Renal pelvis (tissue), 4 donors: Measurements from ENCODE around the gene LARGE1. TPM values are rescaled to one million over a fixed set of nuclear protein-coding genes. Genes with fewer than 3 reads are reported as not detected.

Experiments used
- DNase-seq: peaks from one replicate; pipeline ENCODE4 v3.0.0-alpha.2; 2013
- polyA plus RNA-seq, 3 donors: library from polyadenylated mRNA; unstranded; fragments of 120-200 nt; gene quantifications; one replicate each; pipeline ENCODE4 v1.2.1, GENCODE V29; 2013; ENCODE audit not compliant: insufficient read length in 3 of 3

LARGE1 gene
- polyA plus RNA-seq, 3 donors, result 27.6 to 31.2 (median 28.1) TPM

DNA sequence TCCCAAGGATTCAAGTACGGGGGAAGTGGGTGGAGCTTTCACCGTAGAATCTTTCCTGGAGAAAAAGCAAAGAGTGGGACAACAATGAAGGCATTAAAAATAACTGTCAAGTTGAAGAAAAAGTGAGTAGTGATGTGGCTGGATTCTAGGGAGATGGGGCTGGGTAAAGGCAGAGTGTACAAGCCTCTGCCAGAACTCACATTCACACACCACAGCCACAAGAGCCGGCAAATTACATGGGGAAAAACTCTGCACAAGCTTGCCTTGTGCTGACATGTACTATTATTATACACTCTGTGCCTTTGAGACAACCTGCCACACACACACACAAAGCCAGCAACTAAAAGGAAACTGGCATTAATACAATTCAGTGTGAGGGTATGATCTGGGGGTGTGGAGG, 182.6 kb downstream of the LARGE1 start:
- DNase-seq, result no peak

DNA sequence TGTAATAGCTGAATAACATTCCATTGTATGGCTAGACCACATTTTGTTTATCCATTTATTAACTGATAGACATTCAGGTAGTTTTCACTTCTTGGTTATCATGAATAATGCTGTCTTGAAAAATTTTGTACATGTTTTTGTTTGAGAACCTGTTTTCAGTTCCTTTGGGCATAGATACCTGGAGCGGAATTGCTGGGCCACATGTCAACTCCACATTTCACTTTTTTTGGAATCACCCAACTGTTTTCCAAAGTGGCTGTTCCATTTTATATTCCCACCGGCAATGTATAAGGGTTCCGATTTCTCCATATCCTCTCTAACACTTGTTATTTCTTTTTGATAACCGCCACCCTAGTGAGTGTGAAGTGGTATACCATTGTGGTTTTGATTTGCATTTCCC, 184.3 kb downstream of the LARGE1 start:
- DNase-seq, result no peak

DNA sequence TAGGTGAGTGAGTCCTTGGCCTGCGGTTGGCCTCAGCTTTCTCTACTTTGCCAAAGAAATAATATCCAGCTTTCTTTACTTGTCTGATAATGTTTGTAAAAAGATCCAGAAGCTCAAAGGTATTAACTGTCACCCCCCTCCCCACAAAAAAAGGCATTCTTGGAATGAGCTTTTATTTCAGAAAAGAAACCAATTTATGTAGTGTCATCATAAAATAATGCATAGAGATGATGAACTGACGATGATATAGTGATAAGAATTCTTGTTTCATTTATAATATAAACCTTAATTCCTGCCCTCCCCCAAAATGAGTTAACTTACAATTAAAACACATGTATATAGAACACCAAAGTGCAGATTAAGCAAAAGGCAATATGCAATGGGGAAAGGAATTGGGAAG, 191.4 kb downstream of the LARGE1 start:
- DNase-seq, result no peak

DNA sequence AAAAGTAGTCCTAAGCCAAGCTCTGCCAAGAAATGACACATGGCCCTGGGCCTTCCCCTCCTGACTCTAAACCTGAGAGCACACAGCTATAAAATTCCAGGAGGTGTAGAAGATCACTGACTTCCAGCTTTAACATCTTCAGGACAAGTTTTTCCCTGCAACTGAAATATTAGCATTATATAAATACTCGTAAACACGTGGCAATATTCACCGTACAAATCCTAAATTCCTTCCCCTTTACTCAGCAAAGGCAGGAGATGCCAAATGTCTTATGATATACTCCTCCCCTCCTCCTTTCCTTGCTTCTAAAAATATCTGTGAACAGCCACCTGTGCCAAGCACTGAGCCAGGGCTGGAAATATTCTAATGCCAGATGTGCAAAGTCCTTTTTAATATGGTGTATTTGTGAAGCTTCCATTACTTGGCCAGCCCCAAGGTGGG, 194.0 kb downstream of the LARGE1 start:
- no peak for DNase-seq

DNA sequence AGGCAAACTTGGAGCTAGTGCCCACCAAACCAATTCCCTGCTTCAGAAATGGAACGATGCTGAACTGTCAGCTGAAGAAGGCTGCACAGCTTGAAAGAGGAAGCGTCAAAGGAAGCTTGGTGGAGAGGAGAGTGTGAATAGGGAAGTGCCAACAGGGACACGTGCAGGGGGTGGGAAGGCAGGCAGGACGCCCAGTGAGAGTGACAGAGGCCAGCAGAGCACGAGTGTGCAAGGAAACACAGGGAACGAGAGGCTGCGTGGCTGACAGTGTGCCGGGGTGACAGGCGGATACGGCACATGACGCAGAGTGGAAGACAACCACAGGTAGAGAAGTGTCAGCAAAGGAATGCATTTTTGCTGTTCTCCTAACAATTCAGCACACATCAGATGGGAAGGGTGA, 196.4 kb downstream of the LARGE1 start:
- no peak for DNase-seq

DNA sequence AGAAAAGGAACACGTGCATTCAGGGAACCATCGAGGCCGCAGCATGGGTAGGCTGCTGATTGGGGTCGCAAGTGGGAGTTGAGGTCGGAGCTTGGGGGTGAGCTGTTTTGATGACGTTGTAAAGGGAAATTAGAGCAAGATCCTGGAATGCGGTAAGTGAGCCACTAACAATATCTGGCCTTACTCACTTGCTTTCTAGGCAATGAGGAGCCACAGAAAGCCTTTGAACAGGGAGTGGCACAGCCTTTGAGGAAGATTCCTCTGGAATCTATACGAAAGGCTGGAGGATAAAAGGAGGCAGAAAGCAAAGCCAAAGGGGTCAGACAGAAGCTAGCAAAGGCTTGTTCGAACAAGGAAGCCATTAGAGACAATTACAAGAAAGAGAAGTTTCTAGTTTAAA, 197.5 kb downstream of the LARGE1 start:
- no peak for DNase-seq

DNA sequence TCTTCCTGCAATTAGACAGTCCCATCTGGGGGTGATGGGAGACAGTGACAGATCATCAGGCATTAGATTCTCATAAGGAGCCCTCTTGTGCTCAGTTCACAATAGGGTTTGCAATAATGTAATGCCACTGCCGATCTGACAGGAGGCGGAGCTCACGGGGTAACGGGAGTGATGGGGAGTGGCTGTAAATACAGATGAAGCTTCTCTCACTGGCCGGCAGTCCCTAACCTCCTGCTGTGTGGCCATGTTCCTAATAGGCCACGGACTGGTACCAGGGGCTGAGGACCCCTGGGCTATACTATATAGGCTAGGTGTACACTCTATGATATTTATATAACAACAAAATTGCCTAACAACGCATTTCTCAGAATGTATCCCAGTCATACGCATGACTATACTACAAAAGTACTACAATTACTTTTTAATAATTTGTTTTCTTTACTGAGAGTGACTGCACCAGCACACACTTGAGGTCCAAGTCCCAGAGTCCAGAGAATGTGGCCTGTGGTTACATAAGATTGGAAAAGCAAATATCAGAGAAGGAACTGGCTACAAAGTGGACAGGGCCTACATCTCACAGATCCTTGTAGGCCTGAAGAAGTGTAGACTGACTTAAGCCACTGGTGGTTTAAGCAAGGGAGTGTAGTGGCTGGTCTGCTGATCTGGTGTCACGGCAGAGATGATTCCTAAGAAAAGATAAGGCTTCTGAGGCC, 200.0 kb downstream of the LARGE1 start:
- no peak for DNase-seq

DNA sequence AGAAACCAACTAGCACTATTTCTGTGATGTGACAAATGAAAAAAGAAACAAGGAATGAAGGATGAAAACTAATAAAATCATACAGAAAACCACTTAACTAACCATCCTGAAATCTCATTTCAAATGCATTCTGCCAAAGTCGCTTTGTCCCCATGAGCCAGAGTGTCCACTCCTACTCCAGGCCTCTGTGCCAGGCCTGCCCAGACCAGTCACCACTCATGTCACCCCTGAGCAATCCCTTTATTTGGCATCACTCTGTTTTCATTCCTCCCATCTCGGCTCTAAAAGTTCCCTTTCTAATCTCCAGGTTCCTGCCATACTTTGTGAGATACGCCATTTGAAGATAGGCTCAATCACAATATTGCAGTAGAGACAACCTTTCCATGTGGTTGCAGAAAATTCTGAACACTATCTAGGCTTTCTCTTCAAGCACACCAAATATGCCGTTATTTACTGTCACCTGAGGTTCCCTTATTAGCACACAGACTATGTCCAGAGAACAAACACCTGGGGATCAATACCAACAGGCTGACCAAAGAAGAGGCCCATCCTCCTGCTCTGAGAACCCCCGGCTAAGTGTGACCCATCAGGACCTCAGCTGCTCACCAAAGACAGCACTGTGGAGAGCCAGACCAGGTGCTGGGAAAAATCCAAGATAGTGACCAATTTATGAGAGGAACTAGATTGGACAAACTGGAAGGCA, 202.4 kb downstream of the LARGE1 start:
- no peak for DNase-seq

DNA sequence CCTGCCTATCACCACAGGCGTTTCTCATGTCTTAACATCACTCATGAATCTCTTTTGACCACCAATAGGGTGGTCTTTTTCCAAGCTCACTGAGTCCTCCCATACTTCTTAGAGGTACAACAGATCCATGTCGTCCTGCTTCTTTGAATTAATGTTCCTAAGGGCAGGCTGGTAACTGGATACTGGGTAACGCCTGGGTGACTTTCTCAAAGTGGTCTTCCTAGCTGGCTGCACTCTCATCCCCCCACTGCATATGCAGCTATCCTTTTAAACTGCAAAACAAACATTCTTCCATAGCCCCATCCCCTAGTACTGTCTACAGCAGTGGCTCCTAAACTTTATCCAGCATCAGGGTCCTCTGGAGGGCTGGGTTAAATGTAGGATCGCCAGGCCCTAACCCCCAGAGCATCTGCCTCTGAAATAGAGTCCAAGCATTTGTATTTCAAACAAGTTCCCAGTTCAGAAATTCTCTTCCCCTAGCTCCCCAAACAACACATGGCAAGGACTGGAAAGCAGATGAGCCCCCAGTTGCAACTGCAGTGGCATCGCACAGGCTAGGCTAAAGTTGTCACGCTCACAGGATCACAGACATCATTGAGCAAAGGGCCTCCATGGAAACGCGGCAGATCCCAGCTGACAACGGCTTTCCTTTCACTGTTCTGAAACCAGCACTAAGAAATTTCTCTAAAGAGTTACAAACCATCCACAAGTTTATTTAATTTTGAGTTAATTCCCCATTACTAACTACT, 204.9 kb downstream of the LARGE1 start:
- DNase-seq, result peak; percentile 60

DNA sequence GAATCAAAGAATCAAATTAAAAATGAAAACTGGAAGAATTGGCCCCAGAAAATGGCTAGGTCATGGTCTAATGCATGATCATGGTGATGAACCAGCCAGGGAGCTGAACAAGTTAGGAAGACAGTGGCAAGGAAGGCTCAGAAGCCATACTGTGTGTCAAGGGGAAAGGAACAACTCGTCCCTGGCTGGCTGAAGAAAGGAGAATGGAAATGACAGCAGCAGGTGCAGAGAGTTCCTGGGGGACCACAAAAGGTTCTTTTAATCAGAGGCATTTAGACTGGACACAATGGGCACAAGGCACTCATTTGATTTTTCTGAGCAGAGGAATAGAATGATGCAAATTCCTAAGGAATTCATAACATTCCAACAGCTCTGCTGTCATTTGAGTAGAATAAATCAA, 209.9 kb downstream of the LARGE1 start:
- DNase-seq, result no peak

DNA sequence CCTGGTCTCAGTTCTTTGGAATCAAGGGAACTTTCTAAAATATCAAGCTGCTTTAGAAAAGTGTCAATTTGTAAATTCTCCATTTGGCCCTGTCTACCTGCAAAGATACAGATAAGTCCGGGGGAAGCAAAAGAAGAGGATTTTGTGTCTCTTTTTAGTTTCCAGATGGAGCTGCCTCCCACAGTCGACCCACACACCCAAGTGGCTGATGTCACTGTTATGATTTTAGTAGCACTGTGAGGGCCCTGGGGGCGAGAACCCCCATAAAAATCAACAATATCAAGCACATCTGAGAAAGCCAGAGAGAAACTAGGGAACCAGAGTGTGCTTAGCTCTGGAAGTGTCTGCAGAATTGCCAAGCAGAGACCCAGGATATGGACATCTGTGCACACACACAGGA, 212.7 kb downstream of the LARGE1 start:
- DNase-seq, result no peak

DNA sequence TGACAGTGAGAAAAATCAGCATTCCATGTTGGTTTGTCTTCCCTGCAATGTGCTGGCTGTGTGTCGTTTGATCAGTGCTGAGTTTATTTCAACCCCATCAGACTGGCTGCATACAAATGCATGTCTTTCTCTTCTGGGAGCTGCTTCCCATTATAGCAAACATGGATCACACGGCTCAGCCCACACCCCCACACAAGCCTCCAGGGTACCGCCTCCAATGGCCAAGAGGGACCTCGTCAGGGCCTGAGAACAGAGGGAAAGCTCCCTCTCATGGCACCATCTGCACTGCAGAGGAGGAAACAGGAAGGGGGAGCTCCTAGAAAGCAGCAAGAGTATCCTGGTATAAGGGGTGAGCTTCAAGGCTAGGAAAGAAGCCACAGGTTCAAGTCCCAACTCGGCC, 214.2 kb downstream of the LARGE1 start:
- no peak for DNase-seq

DNA sequence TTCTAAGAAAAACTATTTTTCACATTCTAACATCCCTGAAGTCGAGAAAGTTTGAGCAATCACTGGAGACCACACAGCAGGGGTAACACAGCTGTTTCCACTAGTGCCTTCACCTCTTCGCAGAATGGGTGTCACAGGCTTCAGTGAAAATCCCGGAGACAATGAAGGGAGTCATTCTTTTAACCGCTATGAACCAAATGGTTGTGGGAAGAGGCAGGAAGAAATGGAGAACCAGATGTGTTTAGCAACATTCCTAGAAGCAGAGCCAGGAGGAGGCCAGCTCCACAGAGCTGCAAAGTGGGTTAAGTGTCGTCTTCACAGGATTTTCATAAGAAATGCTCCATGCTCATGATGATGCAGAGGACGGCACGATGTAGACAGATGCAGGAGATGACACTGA, 221.1 kb downstream of the LARGE1 start:
- DNase-seq, result no peak

DNA sequence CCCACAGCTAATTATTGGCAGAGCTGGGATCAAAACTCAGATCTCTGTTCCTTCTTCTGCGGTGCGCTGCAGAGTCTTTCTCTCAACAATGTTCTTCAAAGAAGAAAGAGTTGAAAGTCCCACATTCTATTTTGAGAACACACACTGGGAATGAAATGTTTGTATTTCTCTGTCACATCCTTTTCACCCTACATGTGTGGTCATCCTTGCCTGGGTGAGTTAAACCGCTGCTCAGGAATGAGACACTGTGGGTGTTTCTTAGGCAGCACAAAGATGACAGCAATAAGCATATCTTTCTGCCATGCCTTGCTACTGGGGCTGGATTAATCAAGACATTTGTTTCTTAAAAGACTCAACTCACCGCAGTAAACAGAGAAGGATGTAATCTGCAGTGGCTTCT, 222.6 kb downstream of the LARGE1 start:
- DNase-seq, result no peak

DNA sequence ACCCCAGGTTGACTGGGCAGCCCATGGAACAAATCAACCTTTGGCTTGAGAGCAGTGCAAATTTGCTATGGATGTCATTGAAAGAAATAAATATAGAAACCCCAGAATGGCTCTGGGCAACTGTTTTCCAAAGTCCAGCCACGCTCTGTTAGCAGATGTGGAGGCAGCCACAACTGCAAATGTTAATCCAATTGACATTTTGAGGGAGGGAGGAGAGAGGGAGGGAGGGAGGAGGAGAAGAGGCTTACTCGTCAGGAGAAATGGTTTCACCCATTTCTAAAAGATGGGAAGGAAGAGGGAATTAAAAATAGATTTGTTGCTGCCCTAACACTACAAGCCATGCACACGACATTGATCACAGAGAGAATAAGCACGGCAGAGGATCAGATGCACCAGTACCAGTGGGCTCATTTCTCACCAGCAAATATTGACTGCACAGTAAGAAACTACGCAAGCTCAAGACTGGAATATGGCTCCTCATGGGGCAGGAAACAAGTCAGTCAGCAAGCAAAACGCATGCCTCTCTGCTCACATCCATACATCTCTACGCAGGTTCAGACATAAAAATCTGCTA, 229.1 kb downstream of the LARGE1 start:
- no peak for DNase-seq

DNA sequence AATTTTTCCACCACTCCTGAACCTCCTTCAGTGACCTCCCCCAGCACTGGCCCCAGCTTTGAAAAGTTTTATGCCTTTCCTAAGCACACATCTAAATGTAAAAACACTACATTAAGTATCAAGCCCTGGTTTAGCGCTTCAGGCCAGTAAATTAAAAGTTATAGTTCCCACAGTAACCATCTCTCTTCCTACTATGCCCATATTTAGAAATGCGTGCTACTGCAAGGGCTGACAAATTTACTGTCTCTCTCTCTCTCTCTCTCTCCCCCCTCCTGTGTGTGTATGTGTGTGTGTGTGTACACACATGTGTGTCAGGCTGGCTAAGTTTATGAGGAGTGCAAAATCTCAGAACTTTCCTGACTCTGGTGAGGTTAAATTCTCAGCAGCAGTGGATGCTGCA, 231.4 kb downstream of the LARGE1 start:
- peak; percentile 43 for DNase-seq

DNA sequence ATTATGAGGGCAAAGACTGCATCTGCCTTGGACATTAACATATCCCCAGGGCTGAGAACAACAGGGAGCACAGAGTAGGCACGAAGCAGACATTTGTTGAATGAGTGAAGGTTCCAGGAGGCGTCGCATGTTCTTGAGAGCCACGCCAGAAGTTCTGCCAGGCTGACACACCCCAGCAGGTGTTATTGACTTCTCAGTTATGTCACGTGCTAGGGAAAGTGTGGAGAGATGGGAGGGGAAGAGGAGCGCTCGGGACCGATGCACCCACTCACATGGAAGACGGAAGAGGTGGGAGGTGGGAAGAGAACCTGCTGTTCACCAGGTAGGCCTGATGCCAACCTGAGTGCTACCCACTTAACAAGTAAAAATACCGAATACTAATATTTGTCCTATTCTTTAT, 232.8 kb downstream of the LARGE1 start:
- DNase-seq, result no peak

DNA sequence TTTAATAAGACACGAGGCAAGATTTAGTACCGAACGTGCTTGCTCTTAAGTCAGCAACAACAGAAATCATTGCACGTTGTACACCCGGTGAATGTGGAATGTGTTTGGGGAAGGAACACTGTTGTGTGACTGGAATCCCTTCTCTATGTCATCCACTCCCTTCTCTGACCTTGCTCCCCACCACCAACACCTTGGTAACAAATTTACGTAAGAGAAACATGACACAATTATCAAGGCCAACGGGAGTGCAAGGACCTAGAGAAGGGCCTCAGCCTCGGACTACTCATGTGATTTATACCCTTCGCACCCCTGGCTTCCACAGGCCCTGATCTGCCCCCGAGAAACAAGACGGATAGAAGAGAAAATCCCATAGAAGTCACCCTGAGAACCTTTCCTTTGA, 236.2 kb downstream of the LARGE1 start:
- peak; percentile 57 for DNase-seq

DNA sequence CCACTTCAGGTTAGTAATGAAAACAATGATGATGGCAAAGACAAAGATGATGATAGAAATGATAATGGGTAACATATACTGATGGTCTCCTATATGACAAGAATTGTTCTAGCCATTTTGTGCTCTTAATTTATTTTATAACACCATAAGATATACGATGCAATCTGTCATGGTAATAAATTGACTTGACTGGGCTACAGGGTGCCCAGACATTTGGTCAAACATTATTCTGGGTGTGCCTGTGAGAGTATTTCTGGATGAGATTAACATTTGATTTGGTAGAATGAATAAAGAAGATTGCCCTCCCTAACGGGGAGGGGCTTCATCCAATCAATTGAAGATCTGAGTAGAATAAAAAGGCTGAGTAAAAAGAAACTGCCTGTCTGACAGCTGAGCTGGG, 237.3 kb downstream of the LARGE1 start:
- DNase-seq, result no peak

DNA sequence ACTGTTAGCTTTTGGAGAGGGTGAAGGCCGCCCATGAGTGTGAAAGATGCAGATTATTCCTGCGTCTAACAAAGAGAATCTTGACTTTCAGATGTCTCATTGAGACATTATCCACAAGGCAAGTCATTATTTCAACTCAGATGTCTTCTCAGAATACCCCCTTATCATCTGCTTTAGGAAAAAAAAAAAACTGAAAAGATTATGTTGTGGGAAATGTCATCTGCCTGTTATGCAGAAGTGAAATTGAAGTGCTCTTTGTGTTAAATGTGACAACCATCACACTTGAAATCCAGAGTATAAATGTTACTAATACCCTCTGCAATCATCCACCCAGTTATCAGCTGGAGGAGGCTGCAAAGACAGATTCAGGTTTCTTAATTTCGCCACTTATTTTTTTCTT, 239.6 kb downstream of the LARGE1 start:
- DNase-seq, result no peak

DNA sequence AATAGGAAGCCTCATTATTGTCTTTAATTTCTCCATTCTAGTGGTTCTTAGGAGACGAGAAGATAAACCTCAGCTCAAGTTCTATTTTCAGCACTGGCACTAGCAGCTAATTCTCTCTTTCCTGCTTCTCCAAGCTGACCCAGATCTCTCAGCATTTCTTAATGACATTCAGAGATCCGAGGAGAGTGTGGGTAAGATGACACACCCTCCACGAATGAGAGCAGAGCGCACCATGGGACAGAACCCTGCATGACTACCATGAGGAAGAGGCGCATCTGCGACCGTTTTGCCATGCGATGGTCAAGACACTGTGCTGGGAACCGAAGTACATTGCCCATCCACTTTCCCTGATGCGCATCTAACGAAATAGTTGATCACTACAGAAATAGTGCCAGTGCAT, 241.8 kb downstream of the LARGE1 start:
- DNase-seq, result no peak

DNA sequence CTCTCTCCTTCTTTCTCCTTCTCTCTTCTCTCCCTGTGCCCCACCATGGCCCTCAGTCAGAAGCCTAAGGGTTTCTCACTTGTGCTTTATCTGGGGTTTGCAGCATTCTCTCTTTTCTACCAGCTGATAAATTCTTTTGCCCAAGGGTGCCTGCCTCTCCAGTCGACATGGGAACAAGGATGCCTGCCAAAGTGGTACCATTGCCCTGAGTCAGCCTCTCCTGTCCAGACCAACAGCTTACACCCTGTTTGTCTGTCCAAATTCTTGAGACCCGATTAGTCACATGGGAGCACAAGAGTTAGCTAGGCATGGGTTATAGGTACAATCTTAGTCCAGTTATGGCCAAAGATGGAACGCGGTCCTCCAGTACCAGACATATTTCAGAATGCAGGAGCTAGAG, 242.7 kb downstream of the LARGE1 start:
- DNase-seq, result no peak

DNA sequence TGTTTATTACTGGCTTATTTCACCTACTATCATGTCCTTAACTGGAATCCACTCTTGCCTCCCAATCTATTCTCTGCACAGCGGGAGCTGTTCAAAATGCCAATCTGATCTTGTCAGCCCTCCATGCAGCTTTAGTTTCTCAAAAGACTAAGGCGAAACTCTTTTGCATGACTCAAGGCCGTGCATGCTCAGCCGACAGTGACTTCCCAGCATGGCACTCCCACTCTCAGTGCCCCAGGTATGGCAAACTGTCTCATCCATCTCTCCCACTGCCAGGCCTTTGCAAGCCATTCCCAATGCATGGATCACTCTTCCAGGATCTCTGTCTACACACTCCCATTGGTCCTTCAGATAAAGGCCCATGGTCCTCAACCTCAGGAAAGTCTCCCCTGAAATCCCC, 245.9 kb downstream of the LARGE1 start:
- no peak for DNase-seq
